GM04504 (cell line): ENCODE measurements around the gene ACVR1C.
A peak's percentile ranks its signal among the peaks of the same experiment; 100 is the strongest.

ENCODE experiments used
- DNase-seq: peaks from one replicate; pipeline ENCODE4 v3.0.0-alpha.2; 2012; ENCODE audit warnings: low read depth

Gene ACVR1C

GRCh38 chr2:157628477-157629415 lies at the start of gene ACVR1C:
TSS of gene ACVR1C (minus strand) at chr2:157628864. CDS start at chr2:157628644, 220 bp downstream.
- DNase-seq = peak; percentile 12

- no peak for DNase-seq
Observed at GRCh38 chr2:157677941-157678340, 49.3 kb upstream of the ACVR1C start.

DNA sequence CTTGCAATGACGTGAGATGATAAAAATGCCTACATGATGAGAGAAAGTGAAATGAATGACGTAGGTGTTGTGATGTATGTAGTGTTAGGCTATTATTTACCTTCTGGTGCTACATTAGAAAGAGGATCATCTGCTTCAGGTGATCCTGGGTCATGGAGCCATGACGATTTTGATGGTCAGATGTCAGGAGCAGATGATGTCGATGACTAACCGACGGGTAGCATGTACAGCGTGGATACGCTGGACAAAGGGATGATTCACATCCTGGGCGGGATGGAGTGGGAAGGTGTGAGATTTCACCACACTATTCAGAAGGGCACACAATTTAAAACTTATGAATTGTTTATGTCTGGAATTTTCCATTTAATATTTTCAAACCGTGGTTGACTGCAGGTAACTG lies 43.5 kb upstream of the ACVR1C start:
- no peak for DNase-seq

DNA sequence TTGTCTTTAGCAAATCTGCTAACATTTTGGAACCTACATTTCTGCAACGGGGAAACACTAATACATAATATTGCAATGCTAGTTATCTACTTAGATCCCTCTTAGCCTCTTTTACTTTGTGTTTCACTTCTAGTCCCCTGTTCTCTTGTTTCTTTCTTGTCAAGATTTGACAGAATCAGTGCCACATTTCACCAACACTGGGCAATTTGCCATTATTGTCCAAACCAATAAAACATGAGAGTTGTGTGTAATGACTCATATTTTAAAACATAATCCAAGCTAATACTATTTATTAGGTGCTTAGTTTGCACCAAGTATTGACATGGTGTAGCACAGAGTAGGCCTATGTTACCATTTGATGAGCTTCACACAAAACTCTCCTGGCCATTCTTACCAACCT lies 33.7 kb upstream of the ACVR1C start:
- DNase-seq = no peak

DNA sequence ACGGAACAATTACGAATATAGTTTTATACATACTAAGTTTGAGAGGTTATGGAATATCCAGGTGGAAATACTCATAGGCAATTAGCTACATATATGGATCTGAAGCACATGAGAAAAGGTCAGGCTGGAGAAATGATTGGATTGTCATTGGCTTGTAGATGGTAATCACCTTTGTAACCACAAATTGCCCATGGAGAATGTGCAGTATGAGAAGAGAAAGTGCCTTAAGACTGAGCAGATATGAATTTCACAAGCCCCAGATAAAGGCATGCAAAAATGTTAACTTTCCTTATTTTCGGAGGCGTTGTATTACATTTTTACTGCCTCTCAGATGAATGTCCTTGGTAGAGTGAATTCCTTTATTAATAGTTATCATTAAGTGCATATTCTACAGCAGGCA lies 33.1 kb upstream of the ACVR1C start:
- DNase-seq = no peak

DNA sequence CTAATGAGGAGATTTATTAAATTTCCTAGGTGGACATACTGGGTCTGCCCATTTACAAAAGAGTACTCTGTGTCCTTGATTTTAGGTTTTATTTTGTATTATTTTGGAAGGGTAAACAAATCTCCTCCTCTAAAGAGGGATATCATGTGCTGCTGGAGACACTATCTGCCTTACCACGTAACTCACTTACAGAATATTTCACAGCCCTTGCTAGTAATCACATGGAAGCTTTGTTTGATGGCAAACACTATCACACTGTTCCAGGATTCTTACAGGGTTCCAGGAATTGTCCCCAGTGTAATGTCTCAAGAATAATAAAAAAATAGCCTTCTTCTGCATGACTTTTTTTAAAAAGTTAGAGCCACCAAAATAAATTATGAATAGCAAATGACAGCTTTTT lies 29.2 kb upstream of the ACVR1C start:
- DNase-seq = no peak

GRCh38 chr2:157657101-157657500 lies 28.4 kb upstream of the ACVR1C start:
- DNase-seq = no peak

DNA sequence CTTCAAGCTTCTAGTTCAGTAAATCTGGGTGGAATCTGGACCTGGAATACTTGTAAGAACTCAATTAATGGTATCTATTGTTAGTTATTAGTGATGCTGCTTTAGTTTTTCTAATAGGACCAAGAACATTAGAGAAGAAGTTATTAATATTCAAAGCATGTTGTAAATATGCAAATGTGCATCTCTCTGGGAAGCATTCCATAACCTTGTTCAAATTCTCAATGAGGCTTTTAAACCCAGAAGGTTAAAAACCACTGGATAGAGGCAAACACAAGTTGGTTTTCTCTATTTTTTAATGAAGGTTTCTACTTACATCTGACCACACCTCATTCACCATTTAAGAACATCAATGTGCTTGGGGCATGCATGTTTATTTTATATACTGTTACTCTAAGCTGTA lies 16.1 kb upstream of the ACVR1C start:
- DNase-seq = no peak

DNA sequence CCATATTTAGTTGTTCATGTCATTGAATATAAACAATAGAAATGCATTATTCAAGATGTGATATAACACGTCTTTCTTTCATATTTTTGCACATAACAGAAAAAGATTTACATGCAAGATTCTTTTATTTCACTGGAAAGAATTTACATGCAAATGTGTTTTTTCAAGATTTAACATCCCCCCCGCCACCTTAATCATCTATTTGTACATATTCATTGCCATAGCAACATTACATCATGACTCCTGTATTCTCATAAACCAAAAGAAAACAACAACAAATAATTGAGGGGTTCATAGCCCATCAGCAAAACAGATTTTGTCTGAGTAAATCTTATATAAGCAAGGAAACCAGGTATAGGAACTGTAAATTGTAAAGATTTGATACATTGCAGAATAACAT lies 3.2 kb upstream of the ACVR1C start:
- DNase-seq = no peak

GRCh38 chr2:157627594-157628476 lies 829 bp downstream of the ACVR1C start:
- DNase-seq = no peak

GRCh38 chr2:157625296-157625695 lies 3.4 kb downstream of the ACVR1C start:
- no peak for DNase-seq

DNA sequence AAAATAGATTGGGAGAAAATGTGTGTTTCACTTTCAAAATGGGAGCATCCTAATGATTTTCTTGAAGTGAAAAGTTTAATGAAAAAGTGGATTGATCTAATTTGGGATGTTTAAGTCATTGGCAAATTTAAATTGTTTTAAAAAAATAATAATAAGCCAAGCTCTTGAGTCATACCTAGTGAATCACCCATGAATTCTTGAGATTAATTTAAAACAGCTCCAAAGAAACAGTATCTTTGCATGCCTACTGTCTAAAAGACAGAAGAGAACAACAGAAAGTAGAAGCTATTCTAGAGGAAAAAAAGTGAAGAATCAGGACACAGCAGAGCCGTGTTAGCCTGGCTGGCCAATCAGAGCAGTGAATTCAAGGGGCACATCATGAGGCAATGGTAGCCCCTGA lies 7.7 kb downstream of the ACVR1C start:
- peak; percentile 5 for DNase-seq

DNA sequence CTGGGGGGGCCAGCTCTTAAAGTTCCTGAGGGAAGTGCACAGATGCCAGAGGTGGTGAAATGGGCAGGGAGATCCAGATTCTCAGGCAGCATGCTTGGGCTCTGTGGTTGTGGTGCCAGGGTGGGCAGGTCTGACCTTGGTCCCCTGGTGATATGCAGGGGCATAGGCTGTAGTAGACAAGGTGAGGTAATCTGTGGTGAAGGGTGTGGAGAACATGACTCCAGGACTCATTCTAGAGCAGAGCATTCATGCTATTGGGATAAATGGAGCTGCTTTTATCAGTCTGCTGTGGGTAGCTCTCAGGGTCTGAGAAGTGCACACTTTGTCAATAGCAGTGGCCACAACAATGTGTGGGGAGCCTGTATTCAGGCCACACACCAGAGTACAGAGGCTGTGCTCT lies 16.9 kb downstream of the ACVR1C start:
- DNase-seq = no peak

GRCh38 chr2:157611110-157611509 lies 17.6 kb downstream of the ACVR1C start:
- DNase-seq = no peak

- DNase-seq = no peak
Observed at GRCh38 chr2:157606534-157606933, 22.1 kb downstream of the ACVR1C start.

DNA sequence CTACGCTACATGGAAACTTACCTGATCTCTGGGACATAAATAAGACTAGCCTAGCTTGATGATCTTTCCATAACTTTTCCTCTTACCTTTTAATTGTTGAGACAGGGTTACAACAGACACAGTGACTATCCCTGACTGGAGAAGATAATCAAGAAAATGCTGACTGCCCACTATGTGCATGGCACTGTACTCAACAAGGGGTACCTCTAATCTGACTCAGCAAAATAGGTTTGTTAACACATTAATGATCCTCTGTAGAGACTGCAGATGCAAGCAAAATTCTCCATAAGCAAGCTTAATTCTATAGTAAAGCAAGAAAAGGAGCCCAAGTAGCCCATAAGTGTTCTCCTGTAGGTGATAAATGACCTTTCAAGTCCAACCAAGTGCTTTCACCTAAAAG lies 25.5 kb downstream of the ACVR1C start:
- no peak for DNase-seq

- no peak for DNase-seq
Observed at GRCh38 chr2:157601807-157602206, 26.9 kb downstream of the ACVR1C start.

- no peak for DNase-seq
Observed at GRCh38 chr2:157596992-157597681, 31.5 kb downstream of the ACVR1C start.

DNA sequence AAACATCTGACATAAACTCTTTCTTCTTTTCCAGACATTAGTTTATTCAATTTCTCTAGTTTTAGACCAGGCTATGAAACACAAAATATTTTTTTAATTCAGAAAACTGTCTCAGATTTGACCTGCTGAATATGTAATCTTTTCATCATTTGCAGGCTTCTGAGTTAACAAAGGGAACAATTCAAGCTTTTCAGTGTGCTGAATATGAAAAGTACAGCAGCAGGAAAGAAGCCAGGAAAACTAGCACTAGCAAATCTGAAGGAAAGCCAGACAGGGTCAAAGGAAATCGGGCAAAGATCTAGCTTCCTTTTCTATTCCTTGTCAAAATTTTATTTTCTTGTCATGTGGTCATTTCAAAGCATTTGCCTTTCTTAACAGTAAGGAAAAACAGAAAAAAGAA lies 35.3 kb downstream of the ACVR1C start:
- DNase-seq = no peak

DNA sequence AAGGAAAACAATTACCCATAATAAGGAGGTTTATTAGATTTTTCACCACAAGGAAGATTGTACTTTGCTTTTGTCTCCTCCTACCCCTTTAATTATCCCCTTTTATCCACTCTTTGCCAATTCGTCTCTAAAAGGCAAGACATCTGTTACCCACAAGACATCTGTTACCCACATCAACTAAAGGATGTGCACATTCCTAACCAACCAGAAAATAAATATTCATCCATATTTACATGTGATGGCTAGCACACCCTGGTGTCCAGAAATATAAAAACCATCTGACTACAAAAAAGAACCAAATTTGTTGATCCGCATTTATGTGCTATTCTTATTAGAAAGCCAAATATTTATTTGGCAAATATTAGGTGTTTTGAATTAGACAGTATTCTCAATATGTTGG lies 35.7 kb downstream of the ACVR1C start:
- peak; percentile 23 for DNase-seq

DNA sequence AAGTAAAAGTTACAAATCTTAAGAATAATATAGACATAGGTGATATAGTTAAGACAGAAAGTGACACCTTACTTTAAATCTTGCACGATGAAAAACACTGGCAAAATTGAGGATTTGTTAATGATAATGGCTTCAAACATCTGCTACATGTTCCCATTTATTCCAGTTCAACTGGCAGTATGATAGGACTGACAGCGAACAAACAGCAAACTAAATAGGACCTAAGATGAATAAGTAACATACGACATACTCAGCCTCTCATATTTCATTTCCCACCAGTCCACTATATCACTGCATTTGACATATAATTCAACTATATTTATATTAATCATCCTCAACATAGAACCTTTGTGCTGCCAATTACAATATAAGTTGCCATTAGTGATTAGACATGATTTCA lies 36.3 kb downstream of the ACVR1C start:
- no peak for DNase-seq

DNA sequence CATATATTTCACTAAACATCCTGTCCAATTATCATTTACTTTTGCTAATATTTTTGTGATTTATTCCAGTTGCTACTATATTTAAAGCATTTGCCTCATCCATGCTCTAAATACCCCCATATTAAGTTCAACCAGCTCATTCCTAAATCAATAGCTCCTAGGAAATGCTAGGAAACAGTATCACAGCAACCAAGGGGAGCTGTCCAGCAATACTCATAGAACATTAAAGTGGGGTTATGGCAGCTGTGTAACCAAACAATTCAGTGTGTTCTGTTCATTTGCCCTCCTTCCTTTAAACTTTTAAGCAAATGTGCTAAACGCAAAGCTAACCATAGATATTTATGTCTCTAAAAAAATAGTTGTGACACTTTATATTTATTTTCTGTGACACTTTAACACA lies 41.1 kb downstream of the ACVR1C start:
- no peak for DNase-seq
